Heart right ventricle (tissue), 16 donors: Measurements from ENCODE around the gene COMMD3. TPM values are rescaled to one million over a fixed set of nuclear protein-coding genes. Genes with fewer than 3 reads are reported as not detected.
A peak's percentile ranks its signal among the peaks of the same experiment; 100 is the strongest.

Experiments
- ATAC-seq, 8 donors: fragments of 200-7000 bp; cut with Tn5 transposase; one replicate each; pipeline ENCODE4 v1.9.1; 2020; ENCODE audit warnings: mild to moderate bottlenecking in 8 of 8, moderate library complexity in 8 of 8, moderate number of reproducible peaks in 1 of 8
- DNase-seq, 2 donors: peaks; one replicate each; pipeline ENCODE4 v3.0.0-alpha.2; 2020
- H3K27ac ChIP-seq, 10 donors: fragments of 200-600 bp; sonication (generic) in 2 of 10; one replicate each; pipeline versions ENCODE4 v1.5.0 to v1.8.0; 2020 to 2022; ENCODE audit warnings: mild to moderate bottlenecking in 3 of 10
- H3K27me3 ChIP-seq, 7 donors: fragments of 200-600 bp; one replicate each; pipeline ENCODE4 v1.8.0; 2021 to 2022; ENCODE audit warnings: mild to moderate bottlenecking in 2 of 7
- H3K36me3 ChIP-seq, 9 donors: fragments of 200-600 bp; sonication (generic) in 1 of 9; one replicate each; pipeline versions ENCODE4 v1.5.0 to v1.8.0; 2020 to 2022; ENCODE audit warnings: mild to moderate bottlenecking in 2 of 9
- H3K4me1 ChIP-seq, 9 donors: fragments of 200-600 bp; sonication (generic) in 1 of 9; one replicate each; pipeline versions ENCODE4 v1.5.0 to v1.8.0; 2020 to 2022; ENCODE audit warnings: mild to moderate bottlenecking in 4 of 9
- H3K4me3 ChIP-seq, 10 donors: fragments of 200-600 bp; sonication (generic) in 2 of 10; one replicate each; pipeline versions ENCODE4 v1.5.0 to v1.8.0; 2020 to 2022; ENCODE audit warnings: mild to moderate bottlenecking in 7 of 10, moderate library complexity in 2 of 10
- H3K9me3 ChIP-seq, 11 donors: fragments of 200-600 bp in 10 of 11; sonication (generic) in 2 of 11; one replicate each; pipeline versions ENCODE4 v1.5.0 to v1.8.0; 2013 to 2022; ENCODE audit warnings: mild to moderate bottlenecking in 2 of 11, control low read depth in 1 of 11, moderate library complexity in 1 of 11
- WGBS, 2 donors: extraction: QIAGEN DNeasy Blood & Tissue Kit; methylation state at CpG; one replicate each; pipeline ENCODE4 v1.1.7; 2013; ENCODE audit warnings: inconsistent platforms in 1 of 2; 5-methylcytosine and 5-hydroxymethylcytosine counted together
- intact Hi-C, 10 donors: fragments of 100-400 bp; cut with DNase I; formaldehyde crosslinking; loops; one replicate each; pipeline versions ENCODE4 v1.11.1 to v1.14.2; 2022
- polyA plus RNA-seq, 2 donors: library from polyadenylated mRNA; stranded (reverse); fragments of 200-250 nt; gene quantifications; one replicate each; pipeline ENCODE4 v1.2.3, GENCODE V29; 2013
- total RNA-seq, 10 donors: library from RNA; stranded (reverse); fragmentation: NEBNext Ultra II Directional in 3 of 10; extraction: Animal tissue kit (Norgen Biotek cat#: 25700) in 3 of 10; gene quantifications; one replicate each; pipeline versions ENCODE4 v1.2.1 to v1.2.4, GENCODE V29; 2021 to 2023
- TF ChIP-seq, protein P1 (sequence below), 9 donors: fragments of 200-600 bp; sonication (generic) in 2 of 9; IDR thresholded peaks; one replicate each; pipeline versions ENCODE4 v1.5.0 to v1.8.0; 2021 to 2022; ENCODE audit warnings: antibody characterized with exemption in 9 of 9, mild to moderate bottlenecking in 5 of 9, moderate library complexity in 1 of 9
- donor health status: Arrhythmogenic right ventricular cardiomyopathy.
- donor health status: ischemic (EF 13 %, LVEDD 7.1; RV severe dilation, severe dysfunction).
- donor health status: healthy with polysubstance abuse.
- donor health status: DM: no; HTN: yes; CAD: no.
- donor health status: DM: no; HTN: no; CAD: no.
- donor health status: ischemic (EF 25% LVEDD 6.9; RV normal size, moderate dysfunction).
- donor health status: ischemic (EF 25% LVEDD 5.7; RV mildly dilated, moderate dysfunction).
- donor health status: healthy.
- donor health status: DM: yes; HTN: yes; CAD: no.
- donor health status: Ischemic cardiomyopathy.
- donor health status: ischemic (EF 35%, LVEDD 5.7; RV mildly dilated, moderate dysfunction).
- donor health status: nonischemic (EF 11% LVEDD 7.7; RV severe dilation, severe dysfunction).
- donor health status: DM: yes; HTN: yes; CAD: no.
- donor health status: PGD.
- donor health status: ischemic (EF 29% LVEDD 5.4; RV normal size, mild dysfunction).
- donor health status: nonischemic (EF 23%, LVEDD 6.1; RV moderate dilation, normal function).

Gene COMMD3
- total and polyA plus RNA-seq, 12 donors = 62.2 to 95.0 (median 80.6) TPM

DNA sequence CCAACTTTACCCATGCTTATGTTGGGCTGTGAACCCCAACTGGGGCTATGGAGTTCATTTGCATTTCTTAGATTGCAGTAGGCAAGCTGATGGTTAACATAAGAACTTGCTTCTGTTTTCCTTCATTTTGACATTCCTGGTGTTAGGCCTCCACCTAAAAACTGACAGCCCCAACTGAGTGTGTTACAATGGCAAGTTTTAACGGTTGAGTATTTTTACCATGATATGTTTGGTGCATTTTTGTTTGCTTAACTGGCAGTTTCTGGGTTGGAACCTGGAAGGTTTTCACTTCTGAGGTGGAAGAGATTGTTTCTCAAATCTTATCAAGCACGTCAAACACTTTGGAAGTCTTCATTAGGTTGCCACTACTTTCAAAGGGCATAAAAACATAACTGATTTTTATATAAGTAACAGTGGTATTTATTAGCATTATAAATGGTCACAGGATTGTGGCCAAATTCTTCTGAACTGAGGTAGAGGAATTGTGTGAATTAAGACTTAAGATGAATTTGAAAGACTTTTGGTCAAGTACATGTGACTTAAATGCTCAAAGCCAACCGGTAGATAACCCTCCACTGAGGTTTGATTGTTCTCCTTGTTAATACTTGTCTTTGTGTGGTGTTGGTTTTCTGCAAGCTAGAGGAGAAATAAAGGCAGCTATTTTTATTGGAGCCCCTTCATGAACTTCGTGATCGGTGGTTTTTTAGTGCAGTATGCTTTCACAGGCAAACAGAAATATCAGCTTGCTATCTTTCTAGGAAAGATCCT lies 7.5 kb downstream of the COMMD3 start:
- no peak for ATAC-seq
- H3K4me3 ChIP-seq = peak overlapping the region in 3 of 10 donors; percentile 67 to 79 (median 73)
- peaks cover 0 to 25% (median 10%) of the 10 kb centered on the region in 9 donors for H3K36me3 ChIP-seq
- DNase-seq = no peak
- intact Hi-C loops = loop anchor here in 5 of 10 donors (2.0 to 10.0 kb wide), 7 partner anchors 96 to 829 kb away; partner anchors contain the start of genes DNAJC1 (in 1 of the 5) and PIP4K2A (in 1 of the 5)
- peaks cover 3 to 53% (median 49%) of the 10 kb centered on the region in 9 donors for H3K4me1 ChIP-seq
- no peaks in the 10 kb centered on the region for H3K9me3 ChIP-seq
- H3K27me3 ChIP-seq = peaks cover 0 to 33% (median 5%) of the 10 kb centered on the region in 7 donors
- no peak overlapping the region for H3K27ac ChIP-seq
- 76 to 85% methylated on average over 5 of the region's 5 CpGs for WGBS, 2 donors
- TF ChIP-seq, protein P1, sequence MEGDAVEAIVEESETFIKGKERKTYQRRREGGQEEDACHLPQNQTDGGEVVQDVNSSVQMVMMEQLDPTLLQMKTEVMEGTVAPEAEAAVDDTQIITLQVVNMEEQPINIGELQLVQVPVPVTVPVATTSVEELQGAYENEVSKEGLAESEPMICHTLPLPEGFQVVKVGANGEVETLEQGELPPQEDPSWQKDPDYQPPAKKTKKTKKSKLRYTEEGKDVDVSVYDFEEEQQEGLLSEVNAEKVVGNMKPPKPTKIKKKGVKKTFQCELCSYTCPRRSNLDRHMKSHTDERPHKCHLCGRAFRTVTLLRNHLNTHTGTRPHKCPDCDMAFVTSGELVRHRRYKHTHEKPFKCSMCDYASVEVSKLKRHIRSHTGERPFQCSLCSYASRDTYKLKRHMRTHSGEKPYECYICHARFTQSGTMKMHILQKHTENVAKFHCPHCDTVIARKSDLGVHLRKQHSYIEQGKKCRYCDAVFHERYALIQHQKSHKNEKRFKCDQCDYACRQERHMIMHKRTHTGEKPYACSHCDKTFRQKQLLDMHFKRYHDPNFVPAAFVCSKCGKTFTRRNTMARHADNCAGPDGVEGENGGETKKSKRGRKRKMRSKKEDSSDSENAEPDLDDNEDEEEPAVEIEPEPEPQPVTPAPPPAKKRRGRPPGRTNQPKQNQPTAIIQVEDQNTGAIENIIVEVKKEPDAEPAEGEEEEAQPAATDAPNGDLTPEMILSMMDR (IDR thresholded peaks at IDR 0.05) = no peak

DNA sequence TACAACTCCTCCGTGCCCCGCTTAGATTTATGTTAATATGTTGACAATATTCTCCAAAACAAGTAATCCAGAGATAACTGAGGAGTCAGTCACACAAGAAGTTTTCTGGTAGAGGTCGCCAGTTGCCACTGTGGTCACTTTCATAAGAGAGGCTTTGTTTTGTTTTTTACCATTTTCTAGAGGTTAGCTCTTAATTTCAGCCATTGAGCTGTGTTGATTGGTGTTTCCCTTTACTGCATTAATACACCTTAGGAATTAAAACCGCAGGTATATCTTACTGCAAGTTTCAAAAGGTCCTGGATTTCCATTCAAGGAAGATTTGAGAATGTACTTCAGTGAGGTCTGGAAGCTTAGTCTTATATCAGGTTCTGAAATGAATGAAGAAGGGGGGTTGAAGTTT lies 8.2 kb downstream of the COMMD3 start:
- 83 to 87% methylated on average over 4 of the region's 4 CpGs for WGBS, 2 donors
- Histone ChIP-seq H3K27me3 (peaks cover 0 to 33% (median 5%) of the 10 kb centered on the region in 7 donors), H3K9me3 (no peaks in the 10 kb centered on the region), H3K36me3 (peaks cover 0 to 32% (median 16%) of the 10 kb centered on the region in 9 donors), H3K27ac (peak overlapping the region in 1 of 10 donors; percentile 60), H3K4me3 (peak overlapping the region in 7 of 10 donors; percentile 28 to 72 (median 64)), H3K4me1 (peaks cover 3 to 49% (median 43%) of the 10 kb centered on the region in 9 donors)
- no peak for DNase-seq
- TF ChIP-seq, protein P1 (IDR thresholded peaks at IDR 0.05) = no peak
- no peak for ATAC-seq
- intact Hi-C loops = loop anchor here in 5 of 10 donors (2.0 to 10.0 kb wide), 7 partner anchors 97 to 830 kb away; partner anchors contain the start of genes DNAJC1 (in 1 of the 5) and PIP4K2A (in 1 of the 5)

DNA sequence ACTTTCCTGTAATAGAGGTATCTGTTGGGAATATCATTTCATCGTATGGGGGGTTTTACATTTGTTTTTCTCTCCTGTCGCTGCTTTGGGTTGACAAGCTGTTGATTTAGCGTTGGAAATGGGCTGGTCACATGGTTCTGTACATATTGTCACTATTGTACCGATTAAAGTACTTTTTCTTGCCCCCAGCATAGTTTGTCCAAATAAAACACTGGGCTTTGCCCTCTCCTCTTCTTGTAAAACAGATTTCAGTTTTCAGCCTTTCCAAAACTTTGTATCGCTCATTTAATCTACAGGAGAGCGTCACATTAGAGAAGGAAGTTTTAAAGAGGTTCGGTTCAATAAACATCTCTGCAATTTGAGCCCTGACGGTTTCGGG lies 8.7 kb downstream of the COMMD3 start:
- ATAC-seq (no peak), DNase-seq (no peak)
- Histone ChIP-seq H3K36me3 (peaks cover 0 to 37% (median 21%) of the 10 kb centered on the region in 9 donors), H3K27me3 (peaks cover 0 to 33% (median 5%) of the 10 kb centered on the region in 7 donors), H3K4me3 (peak overlapping the region; percentile 28 to 72 (median 64)), H3K4me1 (peaks cover 3 to 44% (median 38%) of the 10 kb centered on the region in 9 donors), H3K27ac (peak overlapping the region in 7 of 10 donors; percentile 28 to 66 (median 59)), H3K9me3 (no peaks in the 10 kb centered on the region)
- TF ChIP-seq, protein P1 (IDR thresholded peaks at IDR 0.05) = no peak
- intact Hi-C loops = loop anchor here in 5 of 10 donors (2.0 to 10.0 kb wide), 7 partner anchors 98 to 830 kb away; partner anchors contain the start of genes DNAJC1 (in 1 of the 5) and PIP4K2A (in 1 of the 5)
- 3 to 8% methylated on average over 9 of the region's 9 CpGs for WGBS, 2 donors
